Activated CD8-positive, alpha-beta T cell treated with anti-CD3 and anti-CD28 coated beads for 36 hours (primary cell): ENCODE measurements around the gene DLG2. TPM values are rescaled to one million over a fixed set of nuclear protein-coding genes. Genes with fewer than 3 reads are reported as not detected.

Experiments
- ATAC-seq: fragments of 200-7000 bp; cut with Tn5 transposase; one replicate; pipeline ENCODE4 v1.10.0; 2021; ENCODE audit warnings: mild to moderate bottlenecking, moderate library complexity
- CTCF ChIA-PET: fragments of 350-600 bp; sonication (Branson Sonifier 250); formaldehyde crosslinking; loops from one replicate; lab custom pipeline; 2021; ENCODE audit warnings: antibody characterized with exemption; lab: Charles Lee
- POLR2A ChIA-PET: fragments of 350-600 bp; sonication (Branson Sonifier 250); formaldehyde crosslinking; loops from one replicate; lab custom pipeline; 2021; ENCODE audit warnings: antibody characterized with exemption; lab: Charles Lee
- DNase-seq: peaks from one replicate; pipeline ENCODE4 v3.0.0-alpha.2; 2020
- H3K27ac Mint-ChIP-seq: one replicate; pipeline ENCODE4 v1.8.0; 2021; ENCODE audit warnings: mild to moderate bottlenecking, mixed read lengths
- H3K27me3 Mint-ChIP-seq: one replicate; pipeline ENCODE4 v1.8.0; 2021; ENCODE audit warnings: mixed read lengths
- H3K36me3 Mint-ChIP-seq: one replicate; pipeline ENCODE4 v1.8.0; 2021; ENCODE audit warnings: low read depth, mixed read lengths
- H3K4me1 Mint-ChIP-seq: one replicate; pipeline ENCODE4 v1.8.0; 2021; ENCODE audit warnings: low read depth, mixed read lengths
- H3K4me3 Mint-ChIP-seq: one replicate; pipeline ENCODE4 v1.8.0; 2021; ENCODE audit warnings: mild to moderate bottlenecking, moderate library complexity, mixed read lengths
- H3K9me3 Mint-ChIP-seq: one replicate; pipeline ENCODE4 v1.8.0; 2021; ENCODE audit warnings: mixed read lengths
- intact Hi-C: fragments of 100-400 bp; cut with micrococcal nuclease; formaldehyde crosslinking; loops from one replicate; pipeline ENCODE4 v1.10.0; 2022
- total RNA-seq, 2 experiments: library from RNA; stranded (reverse); gene quantifications; one replicate each; pipeline ENCODE4 v1.2.3, GENCODE V29; 2021
- TF ChIP-seq, protein P1 (sequence below): fragments of 200-600 bp; IDR thresholded peaks from one replicate; pipeline ENCODE4 v1.8.0; 2022; ENCODE audit warnings: antibody characterized with exemption, mild to moderate bottlenecking

Gene DLG2
- total RNA-seq, 2 experiments from 2014 or later, result 2.2 to 2.6 TPM

DNA sequence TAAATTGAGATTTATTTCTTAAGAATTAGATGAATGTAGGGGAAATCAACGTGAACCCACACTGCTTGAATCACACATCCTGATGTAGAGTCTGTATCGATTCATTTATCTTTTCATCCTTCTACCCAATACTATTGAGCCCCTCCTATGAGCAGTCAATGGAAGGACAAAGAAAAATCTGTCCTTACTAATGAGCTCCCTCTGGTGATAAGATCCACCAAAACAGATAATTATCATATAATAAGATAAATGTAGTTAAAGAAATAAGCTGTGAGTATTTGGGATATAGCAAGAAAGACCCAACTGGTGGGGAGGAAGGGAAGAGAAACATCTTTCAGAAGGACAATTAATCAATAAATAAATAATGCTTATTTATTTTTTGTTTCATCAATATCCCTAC lies 1955.9 kb downstream of the DLG2 start:
- intact Hi-C loops, result no loop called here
- TF ChIP-seq, protein P1, sequence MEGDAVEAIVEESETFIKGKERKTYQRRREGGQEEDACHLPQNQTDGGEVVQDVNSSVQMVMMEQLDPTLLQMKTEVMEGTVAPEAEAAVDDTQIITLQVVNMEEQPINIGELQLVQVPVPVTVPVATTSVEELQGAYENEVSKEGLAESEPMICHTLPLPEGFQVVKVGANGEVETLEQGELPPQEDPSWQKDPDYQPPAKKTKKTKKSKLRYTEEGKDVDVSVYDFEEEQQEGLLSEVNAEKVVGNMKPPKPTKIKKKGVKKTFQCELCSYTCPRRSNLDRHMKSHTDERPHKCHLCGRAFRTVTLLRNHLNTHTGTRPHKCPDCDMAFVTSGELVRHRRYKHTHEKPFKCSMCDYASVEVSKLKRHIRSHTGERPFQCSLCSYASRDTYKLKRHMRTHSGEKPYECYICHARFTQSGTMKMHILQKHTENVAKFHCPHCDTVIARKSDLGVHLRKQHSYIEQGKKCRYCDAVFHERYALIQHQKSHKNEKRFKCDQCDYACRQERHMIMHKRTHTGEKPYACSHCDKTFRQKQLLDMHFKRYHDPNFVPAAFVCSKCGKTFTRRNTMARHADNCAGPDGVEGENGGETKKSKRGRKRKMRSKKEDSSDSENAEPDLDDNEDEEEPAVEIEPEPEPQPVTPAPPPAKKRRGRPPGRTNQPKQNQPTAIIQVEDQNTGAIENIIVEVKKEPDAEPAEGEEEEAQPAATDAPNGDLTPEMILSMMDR, result no peak
- H3K27ac Mint-ChIP-seq, result no peak overlapping the region
- no peak overlapping the region for H3K4me3 Mint-ChIP-seq
- DNase-seq, result no peak
- ChIA-PET CTCF (no interaction called here), POLR2A (no interaction called here)
- no peaks in the 10 kb centered on the region for H3K9me3 Mint-ChIP-seq
- H3K4me1 Mint-ChIP-seq, result no peaks in the 10 kb centered on the region
- peaks cover 3% of the 10 kb centered on the region for H3K27me3 Mint-ChIP-seq
- no peak for ATAC-seq
- H3K36me3 Mint-ChIP-seq, result no peaks in the 10 kb centered on the region

DNA sequence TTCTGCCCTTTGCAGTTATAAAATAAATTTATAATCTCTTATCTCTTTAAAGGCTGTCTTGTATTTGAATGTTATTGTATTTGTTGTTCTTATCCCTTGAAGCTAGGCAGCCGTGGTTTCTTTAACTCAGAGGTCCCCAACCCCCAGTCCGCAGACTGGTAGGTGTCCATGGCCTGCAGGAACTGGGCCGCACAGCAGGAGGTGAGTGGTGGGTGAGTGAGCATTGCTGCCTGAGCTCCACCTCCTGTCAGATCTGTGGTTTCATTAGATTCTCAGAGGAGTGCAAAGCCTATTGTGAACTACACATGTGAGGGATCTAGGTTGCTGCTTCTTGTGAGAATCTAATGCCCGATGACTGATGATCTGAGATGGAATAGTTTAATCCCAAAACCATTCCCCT lies 1961.0 kb downstream of the DLG2 start:
- H3K27ac Mint-ChIP-seq, result no peak overlapping the region
- intact Hi-C loops, result no loop called here
- no peaks in the 10 kb centered on the region for H3K36me3 Mint-ChIP-seq
- no peaks in the 10 kb centered on the region for H3K4me1 Mint-ChIP-seq
- DNase-seq, result no peak
- ATAC-seq, result no peak
- POLR2A ChIA-PET, result no interaction called here
- TF ChIP-seq, protein P1, result no peak
- CTCF ChIA-PET, result no interaction called here
- no peaks in the 10 kb centered on the region for H3K9me3 Mint-ChIP-seq
- H3K4me3 Mint-ChIP-seq, result no peak overlapping the region
- H3K27me3 Mint-ChIP-seq, result peaks cover 2% of the 10 kb centered on the region

DNA sequence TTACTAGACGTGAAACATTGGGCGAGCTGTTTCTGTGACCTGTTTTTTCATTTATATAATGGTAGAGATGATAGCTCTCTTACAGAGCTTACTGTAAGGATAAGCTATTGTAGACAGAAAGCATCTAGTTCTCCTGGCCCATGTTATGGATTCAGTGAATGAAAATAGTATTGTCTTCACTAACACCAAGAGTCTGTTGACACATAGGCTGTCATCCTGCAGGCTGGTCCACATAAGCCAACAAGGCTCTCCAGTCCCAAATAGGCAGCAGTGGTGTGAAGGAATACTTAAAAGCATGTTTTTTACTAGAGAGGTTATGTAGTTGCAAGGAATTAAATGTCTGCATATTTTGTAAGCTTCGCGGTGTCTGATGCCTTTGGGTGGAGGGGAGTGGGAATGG lies 1963.2 kb downstream of the DLG2 start:
- Mint-ChIP-seq H3K27me3 (peaks cover 2% of the 10 kb centered on the region), H3K4me3 (no peak overlapping the region), H3K4me1 (no peaks in the 10 kb centered on the region), H3K27ac (no peak overlapping the region), H3K36me3 (no peaks in the 10 kb centered on the region), H3K9me3 (no peaks in the 10 kb centered on the region)
- CTCF ChIA-PET, result no interaction called here
- no peak for DNase-seq
- TF ChIP-seq, protein P1, result no peak
- intact Hi-C loops, result no loop called here
- POLR2A ChIA-PET, result interaction anchor here (0.5 kb wide), 1 partner anchor 514 kb away, joined by 3 read pairs; no protein-coding TSS in a partner anchor
- no peak for ATAC-seq

DNA sequence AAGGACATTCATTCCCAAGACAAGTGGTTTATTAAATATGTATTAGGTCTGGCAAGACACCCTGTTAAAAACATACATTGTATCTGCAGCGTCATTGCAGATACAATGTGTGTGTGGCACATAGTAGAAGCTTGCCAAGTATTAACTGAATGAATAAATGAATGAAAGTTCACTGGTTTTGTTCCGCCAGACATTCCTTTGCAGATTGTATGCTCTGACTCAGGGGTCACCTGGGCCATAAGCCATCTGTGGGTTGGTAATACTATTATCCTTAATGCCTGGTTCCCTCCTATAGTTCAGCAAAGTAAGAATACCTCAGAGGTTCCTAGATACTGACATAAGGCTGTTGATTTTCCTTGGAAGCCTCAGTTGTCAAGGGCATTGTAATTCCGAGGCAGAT lies 1963.7 kb downstream of the DLG2 start:
- ATAC-seq (no peak), DNase-seq (no peak)
- Mint-ChIP-seq H3K27me3 (peaks cover 2% of the 10 kb centered on the region), H3K4me1 (no peaks in the 10 kb centered on the region), H3K4me3 (no peak overlapping the region), H3K9me3 (no peaks in the 10 kb centered on the region), H3K36me3 (no peaks in the 10 kb centered on the region), H3K27ac (no peak overlapping the region)
- intact Hi-C loops, result no loop called here
- POLR2A ChIA-PET, result interaction anchor here (0.5 kb wide), 1 partner anchor 513 kb away, joined by 3 read pairs; no protein-coding TSS in a partner anchor
- CTCF ChIA-PET, result no interaction called here
- TF ChIP-seq, protein P1, result no peak

DNA sequence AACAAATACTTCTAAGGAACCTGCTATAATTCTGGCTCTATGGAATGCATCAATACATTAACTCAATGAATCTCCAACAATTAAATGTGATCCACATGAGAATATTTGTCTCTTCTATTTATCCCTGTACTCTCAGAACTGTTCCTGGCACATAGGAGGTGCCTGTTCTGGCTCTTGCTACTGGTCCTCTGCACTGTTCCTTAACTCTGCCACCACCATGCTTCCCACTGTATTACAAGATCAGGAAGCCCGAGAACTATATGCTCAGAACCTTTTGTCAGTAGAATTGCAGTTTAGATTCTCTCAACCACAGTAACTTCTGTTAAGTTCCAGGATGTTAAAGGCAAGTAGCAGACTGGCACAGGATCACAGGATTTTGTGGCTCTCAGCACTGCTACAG lies 1964.7 kb downstream of the DLG2 start:
- H3K27me3 Mint-ChIP-seq, result peaks cover 2% of the 10 kb centered on the region
- ATAC-seq, result no peak
- POLR2A ChIA-PET, result no interaction called here
- H3K4me1 Mint-ChIP-seq, result no peaks in the 10 kb centered on the region
- no peaks in the 10 kb centered on the region for H3K36me3 Mint-ChIP-seq
- DNase-seq, result no peak
- TF ChIP-seq, protein P1, result no peak
- CTCF ChIA-PET, result no interaction called here
- no peaks in the 10 kb centered on the region for H3K9me3 Mint-ChIP-seq
- no peak overlapping the region for H3K4me3 Mint-ChIP-seq
- no peak overlapping the region for H3K27ac Mint-ChIP-seq
- intact Hi-C loops, result no loop called here
